Esophagus muscularis mucosa (tissue), 4 donors: ENCODE measurements around the gene OR10K2. TPM values are rescaled to one million over a fixed set of nuclear protein-coding genes. Genes with fewer than 3 reads are reported as not detected.

Experiments used
- DNase-seq: peaks from one replicate; pipeline ENCODE4 v3.0.0-alpha.2; 2017; ENCODE audit errors: extremely low spot score
- H3K27ac ChIP-seq, 4 donors: fragments of 200-600 bp; sonication (generic); replicated peaks in 1 of 4; 1 replicate in 3 of 4; 2 replicates in 1 of 4; pipeline ENCODE4 v1.5.1; 2016 to 2019; ENCODE audit warnings: mild to moderate bottlenecking in 1 of 4
- H3K27me3 ChIP-seq, 4 donors: fragments of 200-600 bp; sonication (generic); one replicate each; pipeline versions ENCODE4 v1.5.1 to v1.6.0; 2016 to 2019
- H3K36me3 ChIP-seq, 4 donors: fragments of 200-600 bp; sonication (generic); one replicate each; pipeline ENCODE4 v1.5.1; 2016 to 2019
- H3K4me1 ChIP-seq, 4 donors: fragments of 200-600 bp; sonication (generic); one replicate each; pipeline ENCODE4 v1.5.1; 2016 to 2019
- H3K4me3 ChIP-seq, 4 donors: fragments of 200-600 bp; sonication (generic); 1 replicate in 2 of 4; 2 replicates in 2 of 4; pipeline ENCODE4 v1.5.1; 2016 to 2019; ENCODE audit warnings: mild to moderate bottlenecking in 4 of 4, moderate library complexity in 1 of 4
- H3K9me3 ChIP-seq, 4 donors: fragments of 200-600 bp; sonication (generic); 1 replicate in 3 of 4; 2 replicates in 1 of 4; pipeline ENCODE4 v1.5.1; 2016 to 2019
- CTCF ChIP-seq, 3 experiments: fragments of 200-600 bp in 2 of 3; fragments of 450-650 bp in 1 of 3; sonication (generic) in 2 of 3; IDR thresholded peaks; one replicate each; pipeline ENCODE4 v1.5.1; 2017 to 2019; ENCODE audit warnings: antibody characterized with exemption in 3 of 3, mild to moderate bottlenecking in 2 of 3, moderate library complexity in 1 of 3
- EP300 ChIP-seq: sonication (generic); formaldehyde crosslinking; IDR thresholded peaks from one replicate; pipeline ENCODE4 v1.6.1; 2017; ENCODE audit warnings: antibody characterized with exemption
- POLR2A ChIP-seq: fragments of 450-650 bp; IDR thresholded peaks from one replicate; pipeline ENCODE4 v1.6.1; 2017; ENCODE audit warnings: antibody characterized with exemption, moderate library complexity, mild to moderate bottlenecking, low read depth
- POLR2AphosphoS5 ChIP-seq, 2 donors: sonication (generic); formaldehyde crosslinking; IDR thresholded peaks; one replicate each; pipeline ENCODE4 v1.6.1; 2017; ENCODE audit warnings: antibody characterized with exemption in 2 of 2
- WGBS: methylation state at CpG from one replicate; pipeline ENCODE4 v1.1.5; 2018; 5-methylcytosine and 5-hydroxymethylcytosine counted together
- intact Hi-C: fragments of 100-400 bp; cut with DNase I; formaldehyde crosslinking; loops from one replicate; pipeline ENCODE4 v1.15.1; 2023
- total RNA-seq, 4 donors: library from RNA; depleted of rRNA; stranded (reverse); fragments of >200 nt; gene quantifications; one replicate each; pipeline versions ENCODE4 v1.1.0 to v1.2.1, GENCODE V29; 2016

OR10K2 gene
- total RNA-seq, 4 donors from 2014 or later, result not detected

DNA sequence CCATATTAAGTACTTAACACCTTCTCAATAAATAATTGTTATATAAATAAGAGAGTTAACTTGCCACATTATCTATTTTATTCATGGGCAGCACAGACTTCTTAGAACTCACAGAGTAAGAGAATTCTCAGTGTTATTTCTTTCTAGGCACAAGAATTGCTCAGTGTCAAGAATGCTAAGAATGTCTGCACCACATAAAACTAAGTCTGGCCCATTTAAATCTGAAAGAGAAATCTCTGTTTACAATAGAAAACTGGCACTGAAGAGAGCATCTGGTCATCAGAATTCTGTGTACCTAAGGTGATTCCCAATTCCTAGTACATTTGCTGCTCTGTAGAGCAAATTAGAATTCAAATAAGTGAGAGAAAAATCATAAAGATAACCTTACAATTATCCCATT, 3.8 kb downstream of the OR10K2 start:
- intact Hi-C loops, result no loop called here
- Histone ChIP-seq H3K4me3 (no peak overlapping the region), H3K4me1 (no peaks in the 10 kb centered on the region), H3K36me3 (no peaks in the 10 kb centered on the region), H3K9me3 (no peaks in the 10 kb centered on the region), H3K27ac (no peak overlapping the region), H3K27me3 (no peaks in the 10 kb centered on the region)
- no peak for TF ChIP-seq POLR2A
- no peak for TF ChIP-seq POLR2AphosphoS5 (IDR thresholded peaks at IDR 0.05)
- no peak for DNase-seq

DNA sequence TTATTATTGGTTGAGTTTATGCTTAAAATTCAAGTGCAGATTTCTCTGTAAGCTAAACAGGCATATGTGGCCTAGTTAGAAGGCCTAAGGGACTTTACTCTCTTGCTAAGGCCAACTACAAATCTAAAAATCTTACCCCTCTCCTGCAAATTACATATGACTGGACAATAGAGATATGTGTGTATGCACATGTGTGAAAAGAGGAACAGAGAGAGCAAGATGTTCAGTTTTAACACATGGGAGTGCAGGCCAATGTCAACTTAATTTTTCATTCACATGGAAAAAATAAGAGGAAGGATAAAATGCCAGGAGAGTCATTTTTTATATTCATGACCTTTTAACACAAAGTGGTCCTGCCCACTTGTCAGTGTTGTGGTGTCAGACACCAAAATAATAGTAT, 8.5 kb downstream of the OR10K2 start:
- H3K27ac ChIP-seq, result no peak overlapping the region
- DNase-seq, result no peak
- no peaks in the 10 kb centered on the region for H3K9me3 ChIP-seq
- no peak for TF ChIP-seq CTCF (IDR thresholded peaks at IDR 0.05)
- no peak for TF ChIP-seq EP300
- no peak for TF ChIP-seq POLR2A
- no peak for TF ChIP-seq POLR2AphosphoS5 (IDR thresholded peaks at IDR 0.05)
- H3K27me3 ChIP-seq, result no peaks in the 10 kb centered on the region
- no peaks in the 10 kb centered on the region for H3K36me3 ChIP-seq
- H3K4me3 ChIP-seq, result no peak overlapping the region
- intact Hi-C loops, result no loop called here
- H3K4me1 ChIP-seq, result no peaks in the 10 kb centered on the region

GRCh38 chr1:158414651-158415345, 11.2 kb downstream of the OR10K2 start:
- 83% methylated on average over 4 of the region's 4 CpGs for WGBS
- H3K36me3 ChIP-seq, result no peaks in the 10 kb centered on the region
- TF ChIP-seq POLR2A (no peak), CTCF (IDR thresholded peaks at IDR 0.05) (no peak), EP300 (no peak), POLR2AphosphoS5 (IDR thresholded peaks at IDR 0.05) (no peak)
- intact Hi-C loops, result no loop called here
- no peak overlapping the region for H3K27ac ChIP-seq
- H3K9me3 ChIP-seq, result no peaks in the 10 kb centered on the region
- no peaks in the 10 kb centered on the region for H3K27me3 ChIP-seq
- H3K4me1 ChIP-seq, result no peaks in the 10 kb centered on the region
- no peak for DNase-seq
- no peak overlapping the region for H3K4me3 ChIP-seq

DNA sequence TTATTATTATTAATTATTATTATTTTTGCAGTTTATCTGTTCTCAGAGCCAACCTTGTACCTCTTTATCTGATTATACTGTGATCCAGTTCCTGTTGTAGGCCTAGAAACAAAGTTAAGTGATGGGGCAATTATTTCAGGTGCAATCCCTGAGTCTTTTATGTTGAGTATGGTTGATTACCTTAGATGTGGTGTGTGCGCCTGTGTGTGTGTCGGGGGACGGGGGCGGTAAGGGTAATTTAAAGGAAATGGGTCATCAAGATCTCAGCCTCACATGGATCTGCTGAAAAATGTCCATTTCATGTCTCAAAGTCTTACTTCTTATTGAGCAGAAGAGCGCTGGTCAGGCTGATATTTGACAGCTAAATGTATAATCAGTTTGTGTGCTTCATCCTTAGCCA, 18.9 kb downstream of the OR10K2 start:
- WGBS, result 82% methylated on average over 5 of the region's 5 CpGs
- Histone ChIP-seq H3K36me3 (no peaks in the 10 kb centered on the region), H3K9me3 (no peaks in the 10 kb centered on the region), H3K27ac (no peak overlapping the region), H3K4me3 (no peak overlapping the region), H3K4me1 (no peaks in the 10 kb centered on the region), H3K27me3 (no peaks in the 10 kb centered on the region)
- intact Hi-C loops, result no loop called here
- no peak for DNase-seq
- TF ChIP-seq EP300, result no peak
- no peak for TF ChIP-seq CTCF (IDR thresholded peaks at IDR 0.05)

DNA sequence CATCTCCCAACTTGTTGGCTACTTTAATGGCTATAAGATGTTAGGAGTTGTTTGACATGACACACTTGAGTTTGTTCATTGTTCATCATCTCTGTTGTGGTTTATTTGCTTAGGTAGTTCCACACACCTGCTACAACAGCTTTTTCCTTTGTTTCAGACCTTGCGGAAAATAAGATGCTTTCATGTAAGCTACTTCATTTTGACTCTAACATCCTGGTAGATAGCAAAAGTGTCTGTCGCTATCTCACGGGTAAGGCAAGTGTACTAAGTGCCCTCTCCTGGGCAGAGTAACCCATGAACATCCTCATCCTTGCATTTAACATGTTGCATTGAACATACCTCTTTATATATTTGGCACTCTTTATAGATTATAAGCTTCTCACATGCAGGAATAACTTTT, 25.2 kb downstream of the OR10K2 start:
- H3K27ac ChIP-seq, result no peak overlapping the region
- no peaks in the 10 kb centered on the region for H3K9me3 ChIP-seq
- intact Hi-C loops, result no loop called here
- no peaks in the 10 kb centered on the region for H3K4me1 ChIP-seq
- WGBS, result 85% methylated on average over 3 of the region's 3 CpGs
- H3K36me3 ChIP-seq, result no peaks in the 10 kb centered on the region
- H3K4me3 ChIP-seq, result no peak overlapping the region
- no peaks in the 10 kb centered on the region for H3K27me3 ChIP-seq
- no peak for TF ChIP-seq EP300
- TF ChIP-seq POLR2AphosphoS5 (IDR thresholded peaks at IDR 0.05), result no peak
- no peak for TF ChIP-seq POLR2A
- no peak for TF ChIP-seq CTCF (IDR thresholded peaks at IDR 0.05)
- DNase-seq, result no peak
